K562 (cell line): Measurements from ENCODE around the gene TAF4. TPM values are rescaled to one million over a fixed set of nuclear protein-coding genes. Genes with fewer than 3 reads are reported as not detected.

Experiments used
- ATF4 ChIP-seq: fragments of 450-650 bp; formaldehyde crosslinking; IDR thresholded peaks from 2 replicates; pipeline ENCODE4 v1.4.0; 2022; ENCODE audit warnings: mild to moderate bottlenecking, moderate library complexity
- FOXJ2 ChIP-seq: fragments of 200-800 bp; sonication (Bioruptor generic); IDR thresholded peaks from 2 replicates; pipeline ENCODE4 v1.6.1; 2016; ENCODE audit warnings: missing genetic modification characterization, missing compliant biosample characterization
- GATA2 ChIP-seq: sonication (generic); formaldehyde crosslinking; IDR thresholded peaks from 2 replicates; pipeline ENCODE4 v1.4.0; 2020; ENCODE audit warnings: mild to moderate bottlenecking, missing genetic modification reagents
- MTA1 ChIP-seq: fragments of 450-650 bp; IDR thresholded peaks from 2 replicates; pipeline ENCODE4 v1.6.1; 2017; ENCODE audit warnings: borderline replicate concordance
- NFYB ChIP-seq: IDR thresholded peaks from 2 replicates; pipeline ENCODE4 v1.6.1; 2011; ENCODE audit warnings: mild to moderate bottlenecking, moderate library complexity; ENCODE audit not compliant: insufficient read length; ENCODE audit errors: extremely low read depth
- RBM25 ChIP-seq: fragments of 200-400 bp; formaldehyde crosslinking; IDR thresholded peaks from 2 replicates; pipeline ENCODE4 v1.6.1; 2018; ENCODE audit warnings: low read length, low read depth, moderate library complexity; ENCODE audit not compliant: severe bottlenecking
- SETDB1 ChIP-seq: IDR thresholded peaks from one replicate; pipeline ENCODE4 v1.6.1; 2012; ENCODE audit warnings: low read length, control low read depth, inconsistent platforms
- STAG1 ChIP-seq: sonication (generic); formaldehyde crosslinking; IDR thresholded peaks from 2 replicates; pipeline ENCODE4 v1.5.0; 2020; ENCODE audit warnings: missing genetic modification reagents, borderline replicate concordance
- USF2 ChIP-seq: sonication (generic); formaldehyde crosslinking; IDR thresholded peaks from 2 replicates; pipeline ENCODE4 v1.5.0; 2020; ENCODE audit warnings: missing genetic modification reagents
- ZFP30 ChIP-seq: fragments of 250-450 bp; sonication (Bioruptor Pico); IDR thresholded peaks from 2 replicates; pipeline ENCODE4 v1.8.0; 2022; ENCODE audit warnings: moderate library complexity, mild to moderate bottlenecking, inconsistent platforms, borderline replicate concordance
- ZNF740 ChIP-seq, 3 experiments: fragments of 200-800 bp in 1 of 3; sonication (Bioruptor generic) in 1 of 3; sonication (generic) in 1 of 3; formaldehyde crosslinking in 1 of 3; IDR thresholded peaks; 2 replicates each; pipeline versions ENCODE4 v1.6.1 to v1.8.0; 2016 to 2022; ENCODE audit warnings: mild to moderate bottlenecking in 2 of 3, missing compliant biosample characterization in 2 of 3, missing genetic modification characterization in 2 of 3, missing genetic modification reagents in 1 of 3
- ZNF766 ChIP-seq: fragments of 200-800 bp; sonication (Bioruptor generic); conservative IDR thresholded peaks from 2 replicates; pipeline ENCODE4 v1.6.1; 2016; ENCODE audit warnings: missing genetic modification characterization, missing compliant biosample characterization
- polyA plus RNA-seq, 8 experiments: library from polyadenylated mRNA; depleted of rRNA in 4 of 8; stranded (reverse) in 5 of 8; unstranded in 3 of 8; fragments of >200 nt; fragmentation: Nextera tagmentation in 2 of 8; fragmentation: Illumina TruSeq in 1 of 8; extraction: Ambion mirVana in 2 of 8; extraction: Trizol in 1 of 8; gene quantifications; 2 replicates each; pipeline versions ENCODE4 v1.2.1 to v1.2.3, GENCODE V29; 2011 to 2014; ENCODE audit warnings: inconsistent platforms in 1 of 8, missing spikeins in 1 of 8
- total RNA-seq, 7 experiments: library from RNA; depleted of rRNA in 6 of 7; stranded (reverse); fragments of >200 nt in 6 of 7; fragmentation: Illumina TruSeq in 2 of 7; extraction: Trizol in 2 of 7; gene quantifications; 2 replicates each; pipeline versions ENCODE4 v1.2.1 to v1.2.3, GENCODE V29; 2011 to 2021; ENCODE audit warnings: low replicate concordance in 1 of 7
- TF ChIP-seq, protein P1 (sequence below): sonication (generic); formaldehyde crosslinking; IDR thresholded peaks from 2 replicates; pipeline ENCODE4 v1.9.0; 2022; ENCODE audit warnings: mild to moderate bottlenecking, missing genetic modification reagents

Gene TAF4
- total and polyA plus RNA-seq, 9 of the 15 experiments (the other 6 are each of a cell fraction or from before 2014, with no cell fraction given), result 0.44 to 28.3 (median 5.6) TPM

DNA sequence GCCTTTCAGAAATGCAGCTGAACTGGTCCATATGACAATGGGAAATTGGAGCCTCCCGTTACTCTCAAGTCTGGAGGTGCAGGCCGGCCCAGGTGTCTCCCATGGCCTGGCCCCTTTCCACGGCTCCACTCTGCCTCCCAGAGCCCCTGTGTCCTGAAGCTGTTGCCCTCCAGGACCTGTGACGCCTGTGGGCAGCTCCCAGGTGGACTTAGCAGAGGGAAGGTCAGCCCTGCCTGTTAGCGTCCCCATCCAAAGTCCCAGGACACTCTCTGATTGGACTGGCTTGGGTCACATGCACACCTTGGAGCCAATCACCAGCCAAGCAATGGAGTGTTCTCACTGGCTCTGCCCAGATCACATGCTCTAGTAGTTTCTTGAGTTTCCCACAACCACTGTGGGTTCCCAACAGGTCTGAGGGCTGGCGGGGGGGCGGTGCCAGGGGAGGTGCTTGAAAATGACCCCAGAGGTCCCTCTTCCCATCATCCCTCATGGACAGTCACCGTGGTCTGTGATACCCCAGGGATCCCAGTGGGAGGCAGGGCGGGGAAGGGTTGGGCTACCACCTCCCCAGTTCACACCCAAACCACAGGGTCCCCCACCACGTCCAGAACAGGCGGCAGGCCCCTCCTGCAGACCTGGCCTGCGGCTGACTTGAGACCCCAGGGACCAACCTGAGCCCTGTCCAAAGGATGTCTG lies 135.6 kb downstream of the TAF4 start (continued):
- peak; percentile 62 for TF ChIP-seq USF2 (CRISPR knock-in tag)
- TF ChIP-seq ATF4 (CRISPR knock-in tag), result no peak
- no peak for TF ChIP-seq FOXJ2 (tag)
- TF ChIP-seq STAG1 (CRISPR knock-in tag), result no peak
- TF ChIP-seq RBM25, result no peak
- TF ChIP-seq ZNF766 (CRISPR knock-in tag), result no peak
- no peak for TF ChIP-seq ZFP30
- TF ChIP-seq NFYB, result peak; percentile 33
- no peak for TF ChIP-seq GATA2
- TF ChIP-seq, protein P1, sequence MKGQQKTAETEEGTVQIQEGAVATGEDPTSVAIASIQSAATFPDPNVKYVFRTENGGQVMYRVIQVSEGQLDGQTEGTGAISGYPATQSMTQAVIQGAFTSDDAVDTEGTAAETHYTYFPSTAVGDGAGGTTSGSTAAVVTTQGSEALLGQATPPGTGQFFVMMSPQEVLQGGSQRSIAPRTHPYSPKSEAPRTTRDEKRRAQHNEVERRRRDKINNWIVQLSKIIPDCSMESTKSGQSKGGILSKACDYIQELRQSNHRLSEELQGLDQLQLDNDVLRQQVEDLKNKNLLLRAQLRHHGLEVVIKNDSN (CRISPR knock-in tag), result peak; percentile 83
- no peak for TF ChIP-seq MTA1
- TF ChIP-seq SETDB1, result no peak
- TF ChIP-seq ZNF740 (CRISPR knock-in tag; IDR thresholded peaks at IDR 0.05), result no peak
- TF ChIP-seq ZNF740 (tag; IDR thresholded peaks at IDR 0.05), result no peak
